Measurements from ENCODE around the gene FES. TPM values are rescaled to one million over a fixed set of nuclear protein-coding genes. Genes with fewer than 3 reads are reported as not detected.

FES gene
- total RNA-seq, 1 experiment from 2014 or later, result 6.7 TPM

GRCh38 chr15:90917569-90917968 lies 33.3 kb downstream of the FES start:
- H3K4ac ChIP-seq (ENCODE audit: low read depth, low read length), result no peak overlapping the region
- H4K20me1 ChIP-seq (ENCODE audit: control insufficient read depth, insufficient read depth, insufficient read length), result no peaks in the 10 kb centered on the region
- H3K36me3 Mint-ChIP-seq (ENCODE audit: insufficient read depth in 1 of 3, low read depth in 3 of 3), result peaks cover 5 to 61% (median 18%) of the 10 kb centered on the region in 3 experiments; a peak in 6 of 7 replicates
- peak overlapping the region in 1 of 3 experiments; percentile 22; a peak in 2 of 7 replicates for H3K27ac Mint-ChIP-seq
- no peaks in the 10 kb centered on the region for H3K23me2 ChIP-seq (ENCODE audit: insufficient read length, low read depth, low read length, poor library complexity, severe bottlenecking)
- H3K27ac ChIP-seq (ENCODE audit: insufficient read length, low read depth, low read length), result no peak overlapping the region
- H3K4me1 ChIP-seq (ENCODE audit: insufficient read depth, low read length), result no peaks in the 10 kb centered on the region
- H2BK20ac ChIP-seq (ENCODE audit: low read depth, low read length, poor library complexity, severe bottlenecking), result no peak overlapping the region
- H3K79me2 ChIP-seq (ENCODE audit: insufficient read depth, low read length), result no peaks in the 10 kb centered on the region
- no peak overlapping the region for H3K14ac ChIP-seq (ENCODE audit: insufficient read depth, low read length)
- H3K23ac ChIP-seq (ENCODE audit: insufficient read length, low read depth, low read length), result no peak overlapping the region
- DNase-seq, result no peak
- no peak overlapping the region for H2BK120ac ChIP-seq (ENCODE audit: low read depth, low read length, poor library complexity, severe bottlenecking)
- no peak overlapping the region for H2AFZ ChIP-seq (ENCODE audit: low read length)
- no peaks in the 10 kb centered on the region for H3K27me3 Mint-ChIP-seq (ENCODE audit: low read depth)
- TF ChIP-seq CTCF (conservative IDR thresholded peaks at IDR 0.05), result no peak
- no peak overlapping the region for H4K8ac ChIP-seq (replicated peaks; ENCODE audit: insufficient read length, low read depth, low read length)
- H2BK15ac ChIP-seq (ENCODE audit: low read depth, low read length), result no peak overlapping the region
- no peak overlapping the region for H2AK5ac ChIP-seq (ENCODE audit: insufficient read length, low read length)
- no peak overlapping the region for H3T11ph ChIP-seq (ENCODE audit: low read length)
- WGBS (ENCODE audit: extremely low coverage, insufficient read length, low lambda C conversion rate), result no CpG with 5 or more reads among the region's 12 CpGs
- H3K4me3 Mint-ChIP-seq, result no peak overlapping the region
- no peak overlapping the region for H4K5ac ChIP-seq (ENCODE audit: insufficient read length, low read depth, low read length)
- no peaks in the 10 kb centered on the region for H3K79me1 ChIP-seq (ENCODE audit: insufficient read depth, low read depth, low read length, poor library complexity, severe bottlenecking)
- H4K91ac ChIP-seq (ENCODE audit: insufficient read length, low read depth, low read length), result no peak overlapping the region
- H3K9ac ChIP-seq (ENCODE audit: extremely low read depth, insufficient read length, low read length), result no peak overlapping the region
- no peak overlapping the region for H3K56ac ChIP-seq (ENCODE audit: insufficient read length, low read depth, low read length)
- no peaks in the 10 kb centered on the region for H3K9me3 Mint-ChIP-seq
- no peak overlapping the region for H3K4me2 ChIP-seq (ENCODE audit: insufficient read depth, insufficient read length, low read length)
- no peak overlapping the region for H2BK5ac ChIP-seq (ENCODE audit: insufficient read length, low read length)
- no peak overlapping the region for H3K18ac ChIP-seq (ENCODE audit: insufficient read length, low read depth, low read length)
- no peaks in the 10 kb centered on the region for H3K27me3 ChIP-seq (ENCODE audit: insufficient read depth, low read length)
- peaks cover 7 to 8% of the 10 kb centered on the region in 2 experiments; a peak in 3 of 4 replicates for H3K4me1 Mint-ChIP-seq
- H3K9me3 ChIP-seq (ENCODE audit: control insufficient read depth, low read depth, low read length), result no peaks in the 10 kb centered on the region
- H2BK12ac ChIP-seq (ENCODE audit: insufficient read length, low read depth, low read length), result no peak overlapping the region

Measured in H9 (cell line).